ENCODE data around the gene BCAR3.
A peak's percentile ranks its signal among the peaks of the same experiment; 100 is the strongest.

The BCAR3 gene

GRCh38 chr1:93636712-93637111, 44.9 kb downstream of the BCAR3 start:
- DNase-seq (ENCODE audit: low read depth) = no peak

GRCh38 chr1:93635614-93636543, 45.8 kb downstream of the BCAR3 start:
- no peak for DNase-seq (ENCODE audit: low read depth)

DNA sequence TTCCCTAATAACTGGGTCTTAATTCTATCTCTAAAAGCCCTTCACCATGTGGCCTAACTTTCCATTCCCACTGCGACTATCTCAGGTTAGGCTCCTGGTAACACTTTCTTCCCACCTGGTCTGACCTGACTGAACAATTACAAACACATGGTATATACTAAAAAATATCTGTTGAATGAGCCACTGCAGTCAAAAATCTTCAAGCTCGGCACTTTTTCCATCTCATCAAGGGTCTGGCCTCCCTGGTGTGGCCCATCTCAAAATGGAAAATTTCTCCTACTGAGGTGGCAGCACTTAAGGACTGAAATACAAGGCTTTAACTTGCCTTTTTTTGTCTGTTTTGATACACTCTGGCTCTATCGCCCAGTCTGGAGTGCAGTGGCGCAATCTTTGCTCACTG, 48.3 kb downstream of the BCAR3 start:
- DNase-seq (ENCODE audit: low read depth) = no peak

GRCh38 chr1:93631626-93632365, 49.8 kb downstream of the BCAR3 start:
- DNase-seq (ENCODE audit: low read depth) = no peak

- DNase-seq (ENCODE audit: low read depth) = no peak
Observed at GRCh38 chr1:93630168-93630567, 51.5 kb downstream of the BCAR3 start.

DNA sequence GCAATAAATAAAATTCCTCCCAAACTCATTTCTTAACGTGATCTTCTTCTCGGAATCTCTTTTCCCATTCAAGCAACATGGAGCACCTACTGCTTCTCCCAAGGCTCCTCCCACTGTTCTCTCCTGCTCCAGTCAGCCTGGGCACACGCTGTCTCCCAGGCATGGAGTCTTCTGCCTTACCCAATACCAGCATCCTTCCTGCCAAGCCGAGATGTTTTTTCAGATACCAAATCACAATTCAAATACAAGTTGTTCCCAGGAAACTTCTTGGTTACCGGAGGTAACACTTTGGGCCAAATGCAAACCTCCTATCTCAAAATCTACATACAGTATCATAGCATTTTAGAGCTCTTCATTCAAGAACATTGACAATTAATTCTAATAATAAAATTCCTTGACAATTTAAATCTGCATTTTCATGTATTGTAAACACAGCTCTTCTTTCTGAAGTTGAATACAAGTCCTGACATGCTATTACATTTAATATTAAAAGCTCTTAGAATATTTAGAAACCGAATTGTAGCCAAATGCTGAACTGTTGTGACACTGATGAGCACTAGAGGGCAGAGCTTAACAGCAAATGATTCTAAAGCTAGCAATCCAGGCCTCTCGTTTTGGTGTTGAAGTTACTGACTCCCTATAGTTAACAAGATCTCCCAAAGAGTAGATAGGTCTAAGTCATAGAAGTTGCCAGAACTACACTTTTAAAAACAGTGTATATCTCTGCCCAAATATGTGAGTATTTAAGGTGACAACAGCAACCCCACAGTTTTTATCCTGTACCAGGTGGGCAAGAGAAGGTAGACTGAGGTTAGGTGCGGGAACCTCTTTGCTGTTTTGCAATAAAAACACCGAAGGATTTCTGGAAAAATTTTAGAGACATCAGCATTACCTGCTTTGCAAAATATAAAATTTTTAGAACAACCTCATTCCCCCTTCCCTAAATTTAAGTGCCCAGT, 52.3 kb downstream of the BCAR3 start:
- peak; percentile 21 for DNase-seq (ENCODE audit: low read depth)

GRCh38 chr1:93628681-93629080, 53.0 kb downstream of the BCAR3 start:
- no peak for DNase-seq (ENCODE audit: low read depth)

- no peak for DNase-seq (ENCODE audit: low read depth)
Observed at GRCh38 chr1:93625582-93626327, 55.9 kb downstream of the BCAR3 start.

DNA sequence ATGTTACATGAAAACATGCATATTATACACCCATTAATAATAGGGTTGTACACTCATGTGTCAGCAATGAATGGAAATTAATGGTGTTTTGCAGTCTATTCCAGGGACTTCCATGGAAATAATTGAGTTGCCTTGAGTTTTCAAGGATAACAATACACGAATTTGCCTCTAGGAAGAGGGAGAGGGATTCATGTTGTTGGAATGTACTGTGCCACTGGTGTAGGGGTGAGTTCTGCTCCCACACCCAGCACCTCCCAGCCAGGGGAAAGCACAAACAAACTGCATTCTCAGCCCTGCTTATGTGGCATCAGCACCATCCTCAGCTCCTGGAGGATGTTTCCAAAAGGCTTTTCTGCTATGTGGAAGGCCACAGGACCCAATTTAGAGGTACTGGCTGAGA, 57.8 kb downstream of the BCAR3 start:
- no peak for DNase-seq (ENCODE audit: low read depth)

- DNase-seq (ENCODE audit: low read depth) = no peak
Observed at GRCh38 chr1:93623436-93623835, 58.2 kb downstream of the BCAR3 start.

GRCh38 chr1:93621246-93621645, 60.4 kb downstream of the BCAR3 start:
- no peak for DNase-seq (ENCODE audit: low read depth)

DNA sequence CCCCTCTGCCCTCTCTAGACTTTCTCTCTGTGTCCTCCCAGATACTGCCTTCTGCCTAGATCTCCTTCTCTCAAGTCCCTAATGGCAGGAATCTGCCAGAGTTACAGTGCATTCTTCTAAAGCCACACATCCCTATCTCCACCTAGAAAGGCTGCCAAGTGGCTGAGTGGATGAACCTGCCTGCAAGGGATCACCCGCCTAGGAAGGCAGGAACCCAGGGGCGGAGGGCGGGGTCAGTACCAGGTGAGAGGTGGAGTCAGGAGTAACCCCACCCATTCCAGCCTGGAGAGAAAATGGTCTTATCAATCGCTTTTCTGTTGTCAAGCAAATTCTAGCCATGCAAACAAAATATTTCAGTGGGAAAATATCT, 60.8 kb downstream of the BCAR3 start:
- no peak for DNase-seq (ENCODE audit: low read depth)

DNA sequence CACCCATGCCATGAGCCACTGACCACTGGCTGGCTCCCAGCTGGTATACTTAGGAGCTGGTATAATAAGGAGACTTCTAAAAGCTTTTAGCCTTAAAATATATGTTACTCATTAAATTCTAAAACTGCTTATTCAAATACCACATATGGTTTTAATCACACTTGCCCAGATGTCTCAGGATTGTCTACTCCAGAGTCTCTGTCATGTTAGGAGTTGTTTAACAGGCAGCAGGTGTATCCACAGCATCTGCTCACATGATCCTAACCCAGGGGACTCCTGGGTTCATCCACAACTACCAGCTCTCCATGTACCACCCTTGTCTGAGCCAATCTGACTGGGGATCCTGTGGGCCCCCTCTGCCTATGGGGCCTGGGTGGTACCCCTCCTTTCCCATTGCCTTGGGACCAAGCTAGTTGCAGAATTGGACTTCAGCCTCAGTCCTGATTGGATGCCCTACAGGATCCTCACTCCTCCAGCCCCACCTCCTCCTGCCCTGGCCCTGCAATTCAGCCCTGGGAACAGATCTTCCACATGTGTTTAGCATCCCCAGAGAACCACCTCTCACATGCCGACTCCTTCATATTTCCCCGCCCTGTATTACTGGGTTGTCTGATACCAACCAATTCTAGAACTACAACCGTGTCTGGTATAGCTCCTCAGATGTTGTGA, 61.3 kb downstream of the BCAR3 start:
- DNase-seq (ENCODE audit: low read depth) = no peak

GRCh38 chr1:93619507-93620171, 62.0 kb downstream of the BCAR3 start:
- no peak for DNase-seq (ENCODE audit: low read depth)

DNA sequence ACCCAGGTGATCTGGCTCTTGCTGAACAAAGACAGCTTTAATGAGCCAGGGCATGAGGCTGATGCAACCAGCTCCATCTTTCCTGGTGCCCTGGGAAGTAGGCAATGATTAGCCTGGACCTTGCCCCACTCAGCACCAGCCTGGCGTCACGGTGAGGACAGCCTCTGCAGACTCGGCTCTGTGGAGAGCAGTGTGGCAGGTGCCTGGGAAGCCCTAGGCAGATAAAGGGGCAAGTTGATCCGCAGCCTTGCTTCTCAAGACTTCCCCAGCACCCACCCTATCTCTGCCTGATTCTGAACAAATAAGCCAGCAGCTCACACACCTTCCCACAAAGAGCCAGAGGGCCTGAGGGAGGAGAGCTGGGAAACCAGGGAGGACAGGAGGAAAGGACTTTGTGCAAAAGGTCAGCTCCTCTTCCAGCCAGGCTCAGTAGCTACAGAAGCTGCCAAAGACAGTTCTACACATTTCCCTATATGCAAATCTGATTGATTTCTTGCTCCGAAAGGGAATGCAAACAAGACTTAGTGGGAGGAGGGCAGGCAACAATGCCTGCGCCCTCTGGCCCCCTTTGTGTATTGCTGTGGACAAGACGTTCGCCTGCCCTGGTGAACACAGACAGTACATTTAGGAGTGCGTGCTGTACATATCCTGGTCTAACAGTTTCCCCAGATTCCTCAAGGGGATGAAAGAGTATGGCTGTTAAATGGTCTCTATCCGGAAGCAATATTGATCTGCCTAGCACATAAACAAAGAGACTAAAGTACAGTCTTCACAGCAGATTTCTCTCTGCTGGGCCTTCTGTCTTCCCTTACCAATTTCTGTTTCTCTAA, 63.8 kb downstream of the BCAR3 start:
- no peak for DNase-seq (ENCODE audit: low read depth)

GRCh38 chr1:93616996-93617669, 64.5 kb downstream of the BCAR3 start:
- no peak for DNase-seq (ENCODE audit: low read depth)

- DNase-seq (ENCODE audit: low read depth) = no peak
Observed at GRCh38 chr1:93616221-93616995, 65.2 kb downstream of the BCAR3 start.

DNA sequence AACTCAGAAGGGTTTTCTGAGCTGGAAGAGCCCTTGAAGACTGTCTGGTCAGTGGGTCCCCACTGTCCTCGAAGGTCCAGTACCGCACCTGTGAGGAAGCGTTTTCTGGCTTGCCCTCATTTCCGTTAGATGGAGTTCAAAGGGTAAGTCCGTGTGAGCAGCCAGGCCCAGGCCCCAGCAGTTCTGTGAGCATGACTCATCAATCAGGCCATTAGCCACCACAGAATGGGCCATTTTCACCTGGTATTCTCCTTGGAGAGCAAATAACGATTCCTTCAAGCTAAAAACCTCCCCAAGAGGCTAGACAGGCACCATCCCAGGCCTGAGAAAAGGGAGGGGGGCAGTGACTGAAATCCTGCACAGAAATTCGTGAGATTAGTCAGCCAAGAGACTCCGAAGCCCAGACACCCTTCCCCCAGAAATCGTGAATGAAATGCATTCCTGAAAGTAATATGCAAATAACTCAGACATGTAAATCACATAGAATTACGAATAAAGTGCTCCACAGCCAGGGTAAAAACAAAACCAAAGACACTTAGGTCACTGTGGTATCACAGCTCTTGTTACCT, 66.0 kb downstream of the BCAR3 start:
- DNase-seq (ENCODE audit: low read depth) = no peak
